NCI-H2196 treated with DMSO at 0.1 percent for 48 hours (cell line): Measurements from ENCODE around the gene TBL1X.
A peak's percentile ranks its signal among the peaks of the same experiment; 100 is the strongest.

Source experiments
- DNase-seq: peaks from one replicate; lab custom pipeline; 2025; ENCODE audit not compliant: unreplicated experiment; lab: John Stamatoyannopoulos, UW

The TBL1X gene

DNA sequence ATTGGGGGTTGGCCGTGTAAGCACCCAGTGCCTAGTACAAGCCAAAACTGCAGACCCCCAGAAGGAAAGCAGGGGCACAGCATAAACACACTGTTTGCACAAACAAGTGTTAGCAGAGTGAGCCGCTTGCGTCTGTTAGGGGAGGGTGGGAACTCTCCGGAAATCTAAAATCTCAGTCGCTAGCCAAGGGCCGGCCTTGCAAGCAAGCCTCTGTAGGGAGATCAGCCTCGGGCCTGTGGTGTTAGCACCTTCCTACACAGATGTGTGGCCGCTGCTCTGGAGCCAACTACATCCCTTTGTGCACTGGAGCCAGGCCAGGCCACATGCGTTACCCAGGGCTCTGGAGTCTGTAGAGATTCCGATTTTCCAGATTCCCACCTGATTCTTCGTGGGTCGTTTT lies 233.7 kb downstream of the TBL1X start:
- no peak for DNase-seq

DNA sequence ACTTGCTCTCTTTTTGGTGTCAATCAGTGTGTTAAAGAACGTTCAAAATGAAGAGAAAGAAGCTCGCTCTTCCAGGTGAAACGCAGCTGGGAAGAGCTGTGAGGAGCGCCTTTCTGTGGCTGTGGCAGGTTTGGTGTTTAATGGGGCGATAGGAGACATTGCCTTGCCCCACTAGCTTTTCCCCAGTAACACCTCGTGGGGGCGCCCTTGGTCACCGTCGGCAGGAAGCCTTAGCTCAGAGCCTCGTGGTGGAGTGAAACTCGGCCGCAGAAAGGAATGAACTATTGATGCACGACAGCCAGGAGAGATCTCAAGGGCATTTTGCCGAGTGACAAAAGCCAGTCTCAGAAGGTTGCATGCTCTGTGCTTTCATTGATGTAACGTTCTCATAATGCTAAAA lies 235.7 kb downstream of the TBL1X start:
- DNase-seq: no peak

DNA sequence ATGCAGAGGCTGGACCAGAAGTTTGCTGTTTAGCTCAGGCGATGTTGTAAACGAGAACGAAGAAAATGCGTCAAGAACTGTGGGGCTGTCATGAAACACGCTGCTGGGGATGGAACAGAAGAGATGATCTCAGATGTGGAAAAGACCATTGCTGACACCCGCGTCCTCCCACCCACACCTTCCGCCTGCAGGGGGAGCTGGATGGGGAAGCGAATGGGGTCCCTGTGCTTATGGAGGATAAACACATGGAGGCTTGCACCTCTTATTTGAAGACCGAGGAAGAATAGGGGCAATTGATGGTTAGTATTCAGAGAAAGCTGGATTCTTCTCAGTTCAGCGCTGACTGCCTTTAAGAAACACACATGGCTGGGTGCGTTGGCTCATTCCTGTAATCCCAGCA lies 236.9 kb downstream of the TBL1X start:
- DNase-seq: no peak

DNA sequence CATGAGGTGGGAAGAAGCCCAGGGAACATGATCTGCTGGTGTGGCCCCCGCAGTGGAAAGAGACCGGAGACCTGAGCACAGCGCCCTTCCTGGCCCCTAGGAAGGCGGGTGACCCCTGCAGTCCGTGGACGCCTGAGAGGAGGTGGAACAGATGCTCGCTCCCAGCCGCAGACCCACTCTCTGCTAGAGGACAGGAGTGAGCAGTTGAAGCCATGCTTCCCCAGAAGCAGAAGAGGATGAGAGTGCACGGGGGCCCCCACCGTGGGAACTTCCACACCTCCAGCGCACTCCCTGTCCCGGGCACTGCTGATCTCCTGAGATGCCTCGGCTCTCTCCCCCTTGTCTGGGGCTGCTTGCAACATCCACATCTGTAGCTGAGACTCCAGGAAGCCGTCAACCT lies 238.5 kb downstream of the TBL1X start:
- no peak for DNase-seq

DNA sequence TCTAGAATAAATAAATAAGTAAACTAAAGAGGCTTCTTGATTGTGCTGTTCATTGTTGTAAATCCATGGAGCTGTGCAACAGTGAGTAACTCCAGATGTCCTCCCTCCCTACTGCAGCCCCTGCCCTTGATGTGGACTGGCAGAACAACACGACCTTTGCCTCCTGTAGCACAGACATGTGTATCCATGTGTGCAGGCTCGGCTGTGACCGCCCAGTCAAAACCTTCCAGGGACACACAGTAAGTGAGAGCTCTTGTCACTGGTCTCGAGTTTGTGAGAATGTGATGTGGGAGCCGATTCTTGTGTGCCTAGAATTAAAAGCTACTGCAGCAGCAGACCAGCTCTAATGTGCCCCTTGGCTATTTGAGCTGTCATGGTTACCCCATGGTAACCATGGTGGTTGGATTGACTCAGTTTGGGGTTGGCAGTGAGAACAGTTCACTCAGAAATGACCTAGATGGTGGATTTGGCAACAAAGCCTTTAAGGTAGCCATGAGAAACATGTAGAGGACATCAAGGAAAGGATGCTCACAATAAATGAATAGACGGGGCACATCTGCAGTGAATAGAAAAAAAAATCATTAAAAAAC lies 240.1 kb downstream of the TBL1X start:
- DNase-seq: no peak

DNA sequence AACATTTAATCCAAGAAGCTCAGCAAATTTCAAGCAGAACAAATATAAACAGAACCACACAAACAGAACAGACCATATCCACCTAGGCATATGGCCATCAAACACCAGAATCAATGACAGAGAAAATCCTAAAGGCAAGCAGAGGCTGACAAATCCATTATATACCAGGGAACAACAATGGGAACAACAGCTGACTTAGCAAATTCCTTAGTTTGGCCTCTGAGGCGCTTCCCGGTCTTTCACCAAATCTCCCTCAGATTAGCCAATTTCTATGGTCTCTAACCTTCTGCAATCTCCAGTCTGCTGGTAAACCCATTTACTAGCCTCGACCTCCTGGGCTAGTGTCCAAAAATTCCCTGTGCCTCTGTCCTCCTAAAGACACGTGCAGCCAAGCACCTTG lies 241.6 kb downstream of the TBL1X start:
- no peak for DNase-seq

DNA sequence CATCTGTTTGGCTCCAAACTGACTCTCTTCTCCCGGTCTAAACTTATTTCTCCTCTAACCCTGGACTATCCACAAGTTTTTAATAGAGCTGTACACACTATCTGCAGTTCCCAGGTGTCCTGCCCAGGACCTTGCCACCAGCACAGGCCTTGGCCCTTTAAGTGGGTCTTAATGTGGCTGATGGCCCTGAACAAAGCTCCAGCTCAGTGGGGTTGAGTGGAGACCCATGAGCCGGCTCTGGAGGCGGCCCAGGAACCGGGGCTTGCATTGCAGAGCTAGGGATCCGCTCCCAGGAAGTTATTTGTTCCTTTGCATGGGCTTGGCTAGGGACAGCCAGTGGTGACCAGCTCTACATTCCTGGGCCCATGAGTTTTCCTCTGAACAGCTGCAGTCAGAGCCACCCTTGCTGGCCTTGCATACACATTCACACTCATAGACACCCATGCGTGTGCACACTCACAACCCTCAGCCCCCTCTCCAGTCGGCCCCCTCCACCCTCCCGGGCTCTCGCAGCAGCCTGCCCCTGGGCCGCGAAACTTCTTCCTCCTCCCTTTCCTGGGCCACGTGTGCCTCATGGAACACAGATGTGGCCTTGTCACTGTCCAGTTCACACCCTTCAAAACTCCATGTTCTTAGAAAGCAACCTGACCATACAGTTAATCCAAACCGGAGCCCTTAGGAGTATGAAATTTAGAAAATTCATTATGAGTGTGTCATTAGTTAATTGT lies 242.6 kb downstream of the TBL1X start:
- no peak for DNase-seq

DNA sequence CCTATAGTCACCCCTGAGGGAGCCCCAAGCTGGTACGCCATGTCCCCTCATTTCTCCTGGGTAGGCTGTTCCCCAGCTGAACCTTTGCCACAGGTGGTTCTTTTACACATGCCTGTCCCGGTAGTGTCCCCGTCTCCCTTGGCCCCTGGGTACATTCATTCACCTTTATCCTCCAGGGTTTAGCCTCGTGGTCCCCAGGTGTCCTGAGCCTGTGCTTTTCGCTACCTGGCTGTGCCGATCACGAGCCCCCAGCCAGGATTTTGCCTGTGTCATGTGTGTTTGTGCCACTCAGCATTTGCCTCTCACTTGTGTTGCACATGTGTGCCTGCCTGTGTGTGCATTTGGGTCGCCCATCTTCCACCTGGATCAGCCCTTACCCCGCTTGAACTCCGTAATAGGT lies 243.2 kb downstream of the TBL1X start:
- no peak for DNase-seq

DNA sequence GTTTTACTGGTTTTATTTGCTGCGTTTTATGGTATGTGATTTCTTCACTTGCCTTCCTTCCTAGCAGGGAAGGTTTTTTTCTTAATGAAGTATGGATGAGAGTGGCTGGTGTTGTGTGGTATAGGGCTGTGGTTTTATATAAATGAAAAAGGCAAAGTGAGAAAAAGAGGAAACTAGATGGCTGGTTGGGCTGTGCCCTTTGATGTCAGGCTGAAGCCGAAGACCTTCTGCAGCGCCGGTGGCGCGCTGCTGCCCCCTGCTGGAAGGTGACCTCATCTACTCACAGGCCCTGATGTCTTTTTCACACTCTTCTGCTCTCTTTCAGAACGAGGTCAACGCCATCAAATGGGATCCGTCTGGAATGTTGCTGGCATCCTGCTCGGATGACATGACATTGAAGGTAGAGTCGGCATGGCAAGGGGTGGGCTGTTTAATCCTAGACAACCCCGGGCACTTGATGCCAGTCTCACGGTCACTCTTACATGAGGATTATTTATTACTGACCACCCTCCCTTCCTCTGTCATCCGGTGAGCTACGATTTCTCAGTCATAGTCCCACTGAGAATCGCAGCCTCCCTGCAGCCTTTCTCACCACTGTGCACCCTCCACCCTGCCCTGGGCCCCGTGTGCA lies 244.2 kb downstream of the TBL1X start:
- peak; percentile 40 for DNase-seq

DNA sequence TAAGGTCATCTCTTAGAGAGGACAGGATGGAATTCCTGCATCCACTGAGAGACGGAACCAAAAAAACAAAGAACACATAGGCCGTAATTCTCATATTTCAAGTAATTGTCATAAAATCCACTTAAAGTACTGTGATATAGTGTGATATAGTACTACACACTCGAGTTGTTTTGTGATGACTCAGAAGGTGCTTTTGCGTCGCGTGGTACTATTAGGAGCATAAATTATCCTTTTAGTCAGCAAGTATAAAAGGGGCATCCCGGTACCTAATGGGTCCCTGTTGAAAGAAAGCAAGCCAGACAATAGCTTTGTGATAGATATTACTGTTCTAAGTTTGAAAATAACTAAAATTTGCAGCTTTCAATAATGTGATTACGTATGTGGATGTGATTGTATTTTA lies 245.5 kb downstream of the TBL1X start:
- DNase-seq: no peak

DNA sequence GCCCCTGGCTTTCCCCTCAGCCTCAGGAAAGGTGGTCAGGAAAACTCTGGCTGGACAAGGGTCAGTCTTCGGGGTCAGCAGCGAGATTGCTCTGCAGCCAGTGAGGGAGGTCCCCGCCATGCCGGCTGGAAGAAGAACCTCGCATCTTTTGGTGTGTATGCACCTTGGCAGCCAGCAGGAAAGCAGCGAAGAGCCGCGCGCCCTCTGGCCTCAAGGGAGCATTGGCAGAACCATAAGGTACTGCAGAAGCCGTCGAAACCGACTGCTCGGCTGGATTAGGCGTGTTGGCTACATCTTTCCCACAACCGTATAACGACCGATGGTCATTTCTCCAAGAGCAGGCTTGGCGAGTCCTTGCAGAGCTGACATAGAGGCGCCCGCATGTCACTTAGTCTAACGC lies 252.5 kb downstream of the TBL1X start:
- DNase-seq: no peak

DNA sequence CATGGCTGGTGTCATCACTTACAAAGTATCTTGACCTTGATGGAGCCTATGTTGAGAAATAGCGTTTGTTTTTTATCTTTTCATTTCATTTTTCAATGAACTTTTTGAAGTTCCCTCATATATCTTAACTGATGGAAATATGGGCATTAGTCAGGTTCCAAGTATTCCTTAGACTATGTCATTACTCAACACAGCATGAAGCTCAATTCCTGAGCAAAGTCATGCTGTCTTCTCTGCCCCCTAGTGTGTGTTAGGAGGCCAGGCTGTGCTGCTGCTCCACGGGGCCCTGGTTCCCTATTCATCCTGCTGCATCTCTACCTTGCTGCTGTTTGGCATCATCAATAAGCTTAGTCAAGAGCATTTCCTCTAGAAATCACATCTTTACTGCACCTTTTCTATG lies 259.9 kb downstream of the TBL1X start:
- no peak for DNase-seq

DNA sequence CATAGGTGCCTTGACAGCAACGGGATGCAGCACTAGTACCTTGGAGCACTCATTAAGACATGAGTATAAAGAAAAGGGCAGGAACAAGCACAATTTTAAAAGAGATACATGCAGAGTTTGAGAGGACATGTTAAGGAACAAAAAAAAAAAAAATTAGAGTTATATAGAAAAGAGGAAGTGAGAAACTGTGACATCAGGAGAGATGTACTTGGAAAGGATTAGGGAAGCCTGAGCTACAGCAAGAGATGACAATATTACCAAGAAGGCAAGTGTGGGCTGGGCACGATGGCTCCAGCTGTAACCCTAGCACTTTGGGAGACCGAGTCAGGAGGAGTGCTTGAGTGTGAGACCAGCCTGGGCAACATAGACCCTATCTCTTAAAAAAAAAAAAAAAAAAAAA lies 263.4 kb downstream of the TBL1X start:
- DNase-seq: no peak

DNA sequence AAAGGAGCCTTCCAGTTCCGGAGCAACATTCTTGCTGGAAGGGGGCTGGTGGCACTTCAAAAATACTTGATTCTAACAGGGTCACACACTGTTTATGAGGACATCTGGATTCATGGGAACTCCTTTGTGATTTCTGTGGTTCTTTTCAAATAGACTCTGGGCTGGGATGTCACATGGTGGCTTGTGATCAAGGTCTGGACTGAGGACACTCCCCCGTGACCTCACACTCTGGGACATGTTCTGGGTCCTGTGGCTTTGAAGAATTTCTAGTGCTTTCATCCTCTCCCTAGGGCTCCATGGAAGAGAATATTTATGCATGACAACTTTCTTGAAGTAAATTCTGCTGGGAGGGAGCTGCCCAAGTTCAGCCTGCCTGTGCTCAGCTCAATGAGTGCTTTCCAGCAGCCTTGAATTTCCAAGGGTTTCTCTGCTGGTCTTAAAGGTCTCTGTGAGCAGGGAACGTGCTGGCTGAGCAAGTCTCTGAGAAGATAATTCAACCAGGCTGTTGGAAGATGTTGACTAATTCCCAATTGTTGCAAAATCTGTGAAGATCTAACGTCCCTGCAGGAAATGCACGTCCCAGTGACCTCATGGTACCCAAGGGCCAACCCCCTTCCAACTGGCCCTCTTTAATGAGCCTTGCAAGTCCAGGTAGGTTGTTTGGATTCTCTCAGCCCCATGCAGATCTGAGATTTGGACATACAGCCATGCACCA lies 264.5 kb downstream of the TBL1X start:
- DNase-seq: no peak

DNA sequence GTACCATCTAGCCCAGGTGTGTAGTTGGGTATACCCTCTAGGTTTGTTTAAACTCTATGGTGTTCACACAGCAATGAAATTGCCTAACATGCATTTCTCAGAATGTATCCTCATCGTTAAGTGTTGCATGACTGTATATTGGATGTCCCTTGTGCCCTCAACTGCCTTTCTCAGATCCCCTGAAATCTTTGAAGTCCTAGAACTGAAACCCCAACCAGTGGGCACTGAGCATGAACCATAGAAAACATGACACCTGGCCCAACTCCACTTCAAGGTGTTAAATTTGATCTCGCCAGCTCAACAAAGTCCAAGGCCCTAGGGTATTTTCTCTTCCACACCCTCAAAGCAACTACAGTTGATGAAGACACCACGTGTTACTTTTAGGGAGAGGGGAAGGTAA lies 265.2 kb downstream of the TBL1X start:
- no peak for DNase-seq

DNA sequence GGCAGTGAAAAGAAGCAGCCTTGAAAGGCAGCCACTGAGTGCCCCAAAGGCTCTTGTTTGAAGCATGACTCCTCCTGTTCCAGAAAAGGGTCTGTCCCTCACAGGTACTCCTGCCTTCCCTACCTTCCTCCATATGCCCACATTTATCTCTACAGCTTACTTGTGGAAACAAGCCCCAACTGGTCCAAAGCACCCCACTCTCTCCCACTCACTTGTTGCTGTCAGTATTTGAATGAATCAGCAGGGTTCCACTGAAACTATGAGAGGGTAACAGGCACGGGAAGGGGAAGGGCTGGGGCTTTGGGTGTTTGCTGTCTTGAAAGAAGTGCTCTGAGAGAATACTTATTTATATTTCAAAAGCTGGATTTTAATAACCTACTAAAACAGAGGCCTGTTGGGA lies 265.9 kb downstream of the TBL1X start:
- DNase-seq: no peak

DNA sequence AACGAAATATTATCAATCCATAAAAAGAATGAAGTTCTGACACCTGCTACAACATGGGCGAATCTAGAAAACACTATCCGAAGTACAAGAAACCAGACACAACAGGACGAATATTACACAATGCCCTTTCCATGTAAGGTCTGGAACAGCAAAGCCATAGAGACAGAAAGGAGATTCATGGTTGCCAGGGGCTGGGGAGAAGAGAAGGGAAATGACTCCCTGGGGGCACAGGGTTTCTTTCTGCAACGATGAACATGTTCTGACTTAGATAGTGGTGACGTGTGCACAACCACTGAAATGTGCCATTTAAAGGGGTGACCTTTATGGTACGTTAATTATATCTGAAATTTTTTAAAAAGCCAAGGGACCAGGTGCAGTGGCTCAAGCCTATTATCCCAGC lies 272.5 kb downstream of the TBL1X start:
- no peak for DNase-seq

DNA sequence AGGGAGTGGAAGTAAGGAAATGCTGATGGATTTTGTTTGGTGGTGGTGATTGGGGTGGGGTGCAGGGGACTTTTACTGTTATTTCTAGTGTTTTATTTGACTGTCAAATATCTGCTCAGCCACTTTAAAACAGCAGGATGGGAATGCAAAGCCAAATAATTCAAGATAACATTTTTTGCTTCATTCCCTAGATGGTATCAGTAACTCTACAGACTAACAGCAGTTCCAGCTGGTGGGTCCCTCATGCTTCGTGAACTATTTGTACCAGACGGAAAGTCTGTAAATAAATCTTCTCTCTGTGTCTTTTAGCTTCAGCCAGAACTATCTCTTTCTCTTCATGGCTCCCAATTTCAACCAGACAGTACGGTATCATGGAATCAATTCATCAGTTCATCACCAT lies 273.3 kb downstream of the TBL1X start:
- no peak for DNase-seq

DNA sequence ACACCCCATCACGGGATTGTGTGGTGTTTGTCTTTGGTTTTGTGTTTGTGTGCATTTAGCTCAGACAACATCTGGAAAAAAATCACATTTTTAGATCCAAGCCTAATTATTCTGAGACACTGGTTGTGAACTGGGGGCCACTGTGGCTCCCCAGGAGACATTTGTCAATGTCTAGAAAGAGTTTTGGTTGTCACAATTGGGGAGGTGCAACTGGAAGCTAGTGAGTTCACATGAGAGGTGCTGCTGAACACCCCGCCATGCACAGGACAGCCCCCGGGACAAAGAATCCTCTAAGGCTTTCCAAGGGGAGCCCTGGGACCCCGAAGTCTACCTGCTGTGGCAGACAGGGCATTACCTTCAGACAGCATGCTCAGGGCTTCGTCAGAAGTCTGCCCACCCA lies 274.3 kb downstream of the TBL1X start:
- DNase-seq: no peak

DNA sequence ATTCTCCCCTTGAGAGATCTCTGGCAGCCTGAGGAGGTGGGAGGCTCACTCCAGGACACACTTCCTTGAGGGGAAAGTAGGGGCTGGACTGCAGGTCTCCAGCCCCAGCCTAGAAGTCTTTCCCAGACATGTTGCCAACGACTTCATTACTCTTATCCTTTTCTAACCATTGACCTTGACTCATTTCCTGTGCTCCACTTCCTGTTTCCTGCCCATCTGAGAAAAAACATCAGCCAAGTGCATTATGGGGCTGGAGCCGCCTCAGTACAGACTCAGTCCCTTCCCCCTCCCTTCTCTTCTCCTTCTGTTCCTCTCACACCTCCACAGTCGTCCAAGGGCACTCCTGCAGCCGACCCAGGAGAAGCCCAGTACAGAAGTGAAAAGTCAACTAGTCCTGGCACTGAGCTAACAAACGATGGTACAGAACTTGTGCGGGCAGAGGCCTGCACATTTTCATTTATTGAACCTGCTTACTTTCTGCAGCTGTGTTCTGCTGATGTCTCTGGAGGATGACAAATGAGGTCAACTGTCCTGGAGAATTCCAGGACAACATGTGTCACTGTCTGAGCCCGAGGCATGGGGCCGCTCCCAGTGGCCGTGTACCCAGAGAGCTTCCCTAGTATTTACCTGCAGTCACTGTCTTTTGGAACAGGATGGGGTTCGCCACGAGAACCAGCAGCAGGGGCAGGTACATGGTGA lies 280.7 kb downstream of the TBL1X start:
- no peak for DNase-seq

DNA sequence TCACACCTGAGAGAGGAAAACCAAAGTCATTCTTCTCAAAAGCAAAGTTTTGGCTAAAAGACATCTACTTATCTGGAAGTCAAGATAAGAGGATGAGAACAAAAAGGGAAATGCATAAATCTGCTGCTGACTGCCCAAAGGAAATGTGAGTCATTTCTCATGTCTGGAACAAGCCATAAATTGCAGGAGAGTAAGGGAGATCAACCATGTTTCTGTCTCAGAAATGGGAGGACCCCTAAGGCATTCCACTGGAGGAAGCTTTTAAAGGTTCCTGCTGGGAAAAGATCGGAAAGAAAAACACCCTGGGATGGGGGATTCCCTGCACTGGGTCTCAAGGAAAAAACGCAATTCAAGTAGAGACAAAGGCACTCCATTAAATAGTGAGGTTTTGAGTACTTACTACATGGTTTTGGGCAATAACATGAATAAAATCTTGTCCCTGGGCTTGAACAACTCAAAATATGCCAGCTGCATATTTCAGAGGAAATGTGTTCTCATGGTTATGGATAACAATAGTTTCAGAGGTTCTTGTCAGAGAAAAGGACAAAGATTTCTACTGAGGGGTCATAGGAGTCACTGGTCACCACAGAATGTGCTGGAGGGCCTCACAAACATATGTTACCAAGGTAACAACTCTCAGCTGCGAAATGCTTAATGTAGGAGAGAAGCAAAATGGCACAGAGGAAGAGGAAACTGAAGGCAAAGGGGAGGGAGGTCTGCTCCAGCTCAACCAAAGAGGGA lies 281.5 kb downstream of the TBL1X start:
- DNase-seq: no peak
